Type B pancreatic cell (in vitro differentiated cells): ENCODE data around the gene ADAMTSL1. TPM values are rescaled to one million over a fixed set of nuclear protein-coding genes. Genes with fewer than 3 reads are reported as not detected.

ENCODE experiments used
- DNase-seq: peaks from one replicate; pipeline ENCODE4 v3.0.0; 2021; ENCODE audit warnings: mixed read lengths; ENCODE audit not compliant: unreplicated experiment; ENCODE audit errors: extremely low spot score
- H3K27ac Mint-ChIP-seq: 2 replicates; pipeline ENCODE4 v1.8.0; 2021; ENCODE audit warnings: mild to moderate bottlenecking, mixed read lengths
- H3K27me3 Mint-ChIP-seq: 2 replicates; pipeline ENCODE4 v1.8.0; 2021; ENCODE audit warnings: mixed read lengths
- H3K36me3 Mint-ChIP-seq: 2 replicates; pipeline ENCODE4 v1.8.0; 2021; ENCODE audit warnings: mixed read lengths
- H3K4me1 Mint-ChIP-seq: one replicate; pipeline ENCODE4 v1.8.0; 2021; ENCODE audit warnings: mixed read lengths; ENCODE audit not compliant: unreplicated experiment
- H3K4me3 Mint-ChIP-seq: 2 replicates; pipeline ENCODE4 v1.8.0; 2021; ENCODE audit warnings: mild to moderate bottlenecking, mixed read lengths
- H3K9me3 Mint-ChIP-seq: 2 replicates; pipeline ENCODE4 v1.8.0; 2021; ENCODE audit warnings: mixed read lengths
- CTCF ChIP-seq: fragments of 200-600 bp; sonication (generic); conservative IDR thresholded peaks from 2 replicates; pipeline ENCODE4 v1.5.0; 2021; ENCODE audit warnings: antibody characterized with exemption, mild to moderate bottlenecking
- total RNA-seq: library from RNA; stranded (reverse); gene quantifications from 2 replicates; pipeline ENCODE4 v1.2.1, GENCODE V29; 2021; ENCODE audit warnings: low replicate concordance

Gene ADAMTSL1
- total RNA-seq, 1 donor from 2014 or later = 28.6 TPM

- Mint-ChIP-seq H3K27ac (no peak overlapping the region), H3K4me1 (no peaks in the 10 kb centered on the region), H3K27me3 (no peaks in the 10 kb centered on the region), H3K36me3 (no peaks in the 10 kb centered on the region), H3K9me3 (no peaks in the 10 kb centered on the region), H3K4me3 (no peak overlapping the region)
- no peak for TF ChIP-seq CTCF
- DNase-seq = no peak
Measured at GRCh38 chr9:18837402-18837801, 363.4 kb downstream of the ADAMTSL1 start.

GRCh38 chr9:18847576-18848275 lies 373.8 kb downstream of the ADAMTSL1 start:
- TF ChIP-seq CTCF = no peak
- no peak overlapping the region for H3K4me3 Mint-ChIP-seq
- no peak for DNase-seq
- H3K9me3 Mint-ChIP-seq = no peaks in the 10 kb centered on the region
- H3K27me3 Mint-ChIP-seq = no peaks in the 10 kb centered on the region
- H3K27ac Mint-ChIP-seq = no peak overlapping the region
- no peaks in the 10 kb centered on the region for H3K36me3 Mint-ChIP-seq
- no peaks in the 10 kb centered on the region for H3K4me1 Mint-ChIP-seq

GRCh38 chr9:18848657-18849056 lies 374.7 kb downstream of the ADAMTSL1 start:
- no peak for TF ChIP-seq CTCF
- Mint-ChIP-seq H3K36me3 (no peaks in the 10 kb centered on the region), H3K9me3 (no peaks in the 10 kb centered on the region), H3K27ac (no peak overlapping the region), H3K4me1 (no peaks in the 10 kb centered on the region), H3K4me3 (no peak overlapping the region), H3K27me3 (no peaks in the 10 kb centered on the region)
- no peak for DNase-seq

GRCh38 chr9:18849270-18849669 lies 375.3 kb downstream of the ADAMTSL1 start:
- H3K4me1 Mint-ChIP-seq = no peaks in the 10 kb centered on the region
- H3K4me3 Mint-ChIP-seq = no peak overlapping the region
- H3K27ac Mint-ChIP-seq = no peak overlapping the region
- no peaks in the 10 kb centered on the region for H3K36me3 Mint-ChIP-seq
- no peaks in the 10 kb centered on the region for H3K9me3 Mint-ChIP-seq
- no peaks in the 10 kb centered on the region for H3K27me3 Mint-ChIP-seq
- no peak for TF ChIP-seq CTCF
- no peak for DNase-seq

GRCh38 chr9:18849890-18850677 lies 376.1 kb downstream of the ADAMTSL1 start:
- TF ChIP-seq CTCF = no peak
- H3K27ac Mint-ChIP-seq = no peak overlapping the region
- no peaks in the 10 kb centered on the region for H3K27me3 Mint-ChIP-seq
- DNase-seq = no peak
- no peaks in the 10 kb centered on the region for H3K36me3 Mint-ChIP-seq
- no peak overlapping the region for H3K4me3 Mint-ChIP-seq
- H3K4me1 Mint-ChIP-seq = no peaks in the 10 kb centered on the region
- H3K9me3 Mint-ChIP-seq = no peaks in the 10 kb centered on the region
